Measurements from ENCODE around the gene DAPK2.
"Not testable (repeated sequence)": the region's sequence is repeated elsewhere in the genome, so short reads cannot be mapped to it uniquely, and the experiment has no call there.

The DAPK2 gene

GRCh38 chr15:63970621-63971426 is 75.5 kb downstream of the DAPK2 start:
- no peak for DNase-seq

- DNase-seq: no peak
These were observed 76.4 kb downstream of the DAPK2 start for GRCh38 chr15:63969652-63970421.

DNA sequence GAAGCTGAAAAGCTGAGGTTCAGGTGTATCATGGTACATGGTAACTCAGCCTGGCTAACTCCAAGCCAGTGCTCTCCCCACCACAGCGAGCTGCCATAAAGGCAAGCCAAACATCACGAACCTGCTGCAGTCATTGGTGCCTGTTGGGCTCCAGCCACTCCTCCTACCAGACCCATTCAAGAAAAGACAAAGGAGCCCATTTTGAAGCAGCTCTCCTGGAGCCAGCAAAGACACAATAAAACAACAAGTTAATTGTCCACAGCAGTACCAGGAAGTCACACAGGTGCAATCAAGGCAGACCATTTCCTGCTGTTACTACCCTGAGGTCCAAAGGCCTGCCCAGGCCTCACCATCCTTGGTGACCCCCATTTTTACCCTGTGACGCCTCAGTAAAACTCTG is 77.6 kb downstream of the DAPK2 start:
- DNase-seq: no peak

DNA sequence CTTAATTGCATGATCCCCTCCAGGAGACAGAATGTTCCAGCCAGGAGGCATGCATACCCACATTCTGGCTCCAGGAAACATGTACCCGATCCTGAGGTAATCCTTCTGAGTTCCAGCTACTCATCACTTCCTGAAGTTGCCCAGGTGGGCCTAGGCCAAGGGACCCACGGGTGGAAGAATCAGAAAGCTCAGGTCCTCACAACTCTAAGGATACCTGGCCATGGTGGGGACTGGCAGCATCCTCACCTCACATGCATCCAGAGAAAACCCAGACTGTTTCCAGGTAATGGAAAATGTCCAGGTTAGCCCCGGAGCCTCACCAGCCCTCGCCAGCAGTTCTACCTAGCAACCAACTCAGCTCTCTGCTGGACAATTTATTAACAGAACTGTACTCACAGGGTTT is 78.2 kb downstream of the DAPK2 start:
- no peak for DNase-seq

GRCh38 chr15:63967616-63968015 is 78.7 kb downstream of the DAPK2 start:
- no peak for DNase-seq

DNA sequence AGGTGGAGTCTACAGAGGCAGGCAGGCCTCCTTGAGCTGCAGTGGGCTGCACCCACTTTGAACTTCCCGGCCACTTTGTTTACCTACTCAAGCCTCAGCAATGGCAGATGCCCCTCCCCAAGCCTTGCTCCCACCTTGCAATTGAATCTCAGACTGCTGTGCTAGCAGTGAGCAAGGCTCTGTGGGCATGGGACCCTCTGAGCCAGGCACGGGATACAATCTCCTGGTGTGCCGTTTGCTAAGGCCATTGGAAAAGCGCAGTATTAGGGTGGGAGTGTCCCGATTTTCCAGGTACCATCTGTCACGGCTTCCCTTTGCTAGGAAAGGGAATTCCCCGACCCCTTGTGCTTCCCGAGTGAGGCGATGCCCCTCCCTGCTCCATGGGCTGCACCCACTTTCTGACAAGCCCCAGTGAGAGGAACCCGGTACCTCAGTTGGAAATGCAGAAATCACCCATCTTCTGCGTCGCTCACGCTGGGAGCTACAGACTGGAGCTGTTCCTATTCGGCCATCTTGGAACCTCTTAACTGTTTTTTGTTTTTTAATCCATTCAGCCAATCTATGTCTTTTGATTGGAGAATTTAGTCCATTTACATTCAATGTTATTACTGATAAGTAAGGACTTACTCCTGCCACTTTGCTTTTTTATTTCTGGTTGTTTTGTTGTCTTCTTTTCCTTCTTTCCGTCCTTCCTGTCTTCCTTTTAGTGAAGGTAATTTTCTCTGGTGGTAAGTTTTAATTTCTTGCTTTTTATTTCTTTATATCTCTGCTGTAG is 83.2 kb downstream of the DAPK2 start:
- DNase-seq: not testable (repeated sequence)

DNA sequence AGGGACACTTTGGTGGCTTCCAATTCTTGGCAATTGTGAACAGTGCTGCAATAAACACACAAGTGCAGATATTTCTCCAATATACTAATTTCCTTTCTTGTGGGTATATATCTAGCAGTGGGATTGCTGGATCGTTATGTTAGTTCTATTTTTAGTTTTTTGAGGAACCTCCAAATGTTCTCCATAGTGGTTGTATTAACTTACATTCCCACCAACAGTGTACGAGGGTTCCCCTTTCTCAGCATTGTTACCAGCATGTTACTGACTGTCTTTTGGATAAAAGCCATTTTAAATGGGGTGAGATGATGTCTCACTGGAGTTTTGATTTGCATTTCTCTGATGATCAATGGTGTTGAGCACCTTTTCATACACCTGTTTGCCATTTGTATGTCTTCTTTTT is 92.8 kb downstream of the DAPK2 start:
- DNase-seq: no peak

GRCh38 chr15:63950911-63951481 is 95.3 kb downstream of the DAPK2 start:
- DNase-seq: no peak

GRCh38 chr15:63948971-63949370 is 97.3 kb downstream of the DAPK2 start:
- no peak for DNase-seq

DNA sequence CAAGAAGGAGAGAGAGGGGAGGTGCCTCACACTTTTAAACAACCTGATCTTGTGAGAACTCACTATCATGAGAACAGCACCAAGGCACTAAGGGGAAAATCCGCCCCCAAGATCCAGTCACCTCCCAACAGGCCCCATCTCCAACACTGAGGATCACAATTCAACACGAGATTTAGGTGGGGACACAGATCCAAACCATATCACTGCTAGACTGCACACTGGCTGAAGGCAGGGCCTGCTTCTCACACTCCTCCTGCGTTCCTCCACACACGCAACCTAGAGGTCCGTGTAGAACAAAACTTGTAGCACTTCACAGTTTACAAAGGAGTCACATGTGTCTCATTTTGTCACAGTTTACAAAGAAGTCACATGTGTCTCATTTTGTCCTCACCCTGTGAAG is 97.8 kb downstream of the DAPK2 start:
- DNase-seq: no peak

- no peak for DNase-seq
These were observed 99.1 kb downstream of the DAPK2 start for GRCh38 chr15:63947228-63947627.

DNA sequence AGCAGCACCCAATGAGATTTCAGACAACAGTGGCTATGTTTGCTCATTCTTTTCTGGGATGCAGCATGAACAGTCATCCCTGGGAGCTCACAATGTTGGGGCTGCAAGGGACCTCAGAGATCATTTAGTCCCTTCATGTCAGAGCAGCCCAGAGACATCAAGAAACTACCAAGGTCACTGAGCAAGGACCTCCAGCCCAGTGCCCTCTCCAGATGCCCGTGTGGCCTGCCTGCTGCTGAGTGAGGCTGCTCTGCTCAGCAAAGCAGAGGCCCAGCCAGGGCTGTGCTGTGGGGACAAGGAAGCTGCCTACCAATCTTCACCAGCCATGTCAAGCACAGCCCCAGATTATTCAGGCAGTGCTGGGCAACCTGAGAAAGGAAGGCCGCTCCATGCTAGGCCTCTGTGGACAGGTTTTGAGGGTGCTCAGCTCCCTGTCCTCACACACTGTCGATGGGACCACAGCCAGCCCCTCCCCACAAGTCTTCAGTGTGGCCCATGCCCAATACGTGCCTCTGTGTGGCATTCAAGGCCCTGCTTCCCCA is 99.7 kb downstream of the DAPK2 start:
- no peak for DNase-seq

GRCh38 chr15:63945838-63946298 is 100.4 kb downstream of the DAPK2 start:
- DNase-seq: no peak

DNA sequence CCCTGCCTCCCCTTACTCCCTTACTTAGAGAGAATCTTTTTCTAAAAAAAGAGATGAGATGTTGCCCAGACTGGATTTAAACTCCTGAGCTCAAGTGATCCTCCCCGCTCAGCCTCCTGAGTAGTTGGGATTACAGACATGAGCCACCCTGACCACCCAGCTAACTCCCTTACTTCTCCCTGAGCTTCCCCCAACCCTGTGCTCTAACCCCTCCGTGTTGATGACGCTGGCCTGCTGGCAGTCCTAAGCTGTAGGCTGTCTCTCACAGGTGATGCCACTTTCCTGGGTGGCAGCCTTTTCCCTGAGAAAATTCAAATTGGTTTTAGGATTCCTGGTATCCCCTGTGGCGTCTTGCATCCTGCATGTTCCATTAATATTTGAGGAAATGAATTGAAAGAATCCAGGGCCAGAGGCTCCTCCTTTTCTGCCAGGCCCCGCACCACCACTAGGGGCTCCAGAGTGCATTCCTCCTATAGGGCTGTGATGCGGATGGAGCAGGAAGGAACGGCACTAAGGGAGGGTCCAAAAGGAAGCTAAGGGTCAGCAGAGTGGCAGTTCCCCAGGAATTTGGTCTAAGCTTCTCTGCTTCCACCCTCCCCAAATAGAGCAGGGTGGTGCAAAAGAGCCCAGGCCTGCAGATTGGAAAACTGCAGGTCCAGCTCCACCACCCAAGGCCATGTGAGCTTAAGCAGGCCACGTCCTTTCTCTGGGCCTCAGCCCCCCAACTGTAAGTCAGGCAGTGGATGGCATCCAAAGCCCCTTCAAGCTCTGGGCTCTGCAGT is 101.1 kb downstream of the DAPK2 start:
- no peak for DNase-seq

DNA sequence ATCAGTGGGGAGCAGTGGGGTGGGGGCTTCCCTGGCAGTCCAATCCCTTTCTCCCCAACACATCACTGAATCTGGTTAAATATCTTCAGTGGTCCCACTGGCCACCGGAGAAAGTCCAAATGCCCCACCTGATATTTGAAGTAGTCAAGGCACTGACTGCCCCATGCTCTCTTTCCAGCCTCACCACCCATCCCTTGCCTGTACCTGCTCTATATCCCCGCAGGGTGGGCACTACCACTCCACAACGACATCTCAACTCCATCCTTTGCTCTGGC is 101.7 kb downstream of the DAPK2 start:
- DNase-seq: no peak

DNA sequence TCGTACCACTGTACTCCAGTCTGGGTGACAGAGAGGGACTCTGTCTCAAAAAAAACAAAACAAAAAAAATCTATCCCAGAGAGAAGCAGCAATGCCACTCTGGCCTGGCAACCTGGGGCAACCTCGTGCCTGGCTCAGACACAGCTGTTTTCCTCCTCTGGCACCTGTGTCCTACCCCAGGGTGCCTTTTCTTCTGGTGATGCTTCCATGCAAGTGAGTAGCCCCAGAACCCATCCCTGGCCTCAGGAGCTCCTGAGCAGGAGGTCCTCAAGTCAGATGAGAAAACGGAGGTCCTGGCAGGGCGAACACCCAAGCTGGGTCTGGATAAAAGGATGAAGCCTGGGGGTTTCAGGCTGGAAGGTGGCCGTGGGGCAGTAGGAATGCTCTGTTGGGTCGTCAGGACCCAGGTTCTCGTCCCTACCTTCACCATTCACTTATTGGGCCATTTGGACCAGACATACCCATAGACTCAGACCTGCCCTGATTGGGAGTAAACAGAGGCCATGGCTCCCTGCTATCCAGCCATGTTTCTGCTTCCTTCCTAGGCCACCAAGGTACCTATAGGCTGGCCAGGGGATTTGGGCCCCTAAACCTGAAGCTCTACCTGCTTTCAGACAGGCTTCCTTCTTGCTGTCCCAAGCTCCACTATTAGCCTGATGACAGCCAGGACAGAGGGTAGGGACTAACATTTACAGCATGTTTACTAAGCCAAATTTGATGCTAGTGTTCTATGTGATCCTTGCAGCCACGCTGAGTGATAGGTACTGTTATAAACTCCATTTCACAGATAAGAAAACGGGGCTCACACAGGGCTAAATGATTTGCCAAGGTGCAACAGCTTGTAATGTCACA is 102.2 kb downstream of the DAPK2 start:
- DNase-seq: no peak

DNA sequence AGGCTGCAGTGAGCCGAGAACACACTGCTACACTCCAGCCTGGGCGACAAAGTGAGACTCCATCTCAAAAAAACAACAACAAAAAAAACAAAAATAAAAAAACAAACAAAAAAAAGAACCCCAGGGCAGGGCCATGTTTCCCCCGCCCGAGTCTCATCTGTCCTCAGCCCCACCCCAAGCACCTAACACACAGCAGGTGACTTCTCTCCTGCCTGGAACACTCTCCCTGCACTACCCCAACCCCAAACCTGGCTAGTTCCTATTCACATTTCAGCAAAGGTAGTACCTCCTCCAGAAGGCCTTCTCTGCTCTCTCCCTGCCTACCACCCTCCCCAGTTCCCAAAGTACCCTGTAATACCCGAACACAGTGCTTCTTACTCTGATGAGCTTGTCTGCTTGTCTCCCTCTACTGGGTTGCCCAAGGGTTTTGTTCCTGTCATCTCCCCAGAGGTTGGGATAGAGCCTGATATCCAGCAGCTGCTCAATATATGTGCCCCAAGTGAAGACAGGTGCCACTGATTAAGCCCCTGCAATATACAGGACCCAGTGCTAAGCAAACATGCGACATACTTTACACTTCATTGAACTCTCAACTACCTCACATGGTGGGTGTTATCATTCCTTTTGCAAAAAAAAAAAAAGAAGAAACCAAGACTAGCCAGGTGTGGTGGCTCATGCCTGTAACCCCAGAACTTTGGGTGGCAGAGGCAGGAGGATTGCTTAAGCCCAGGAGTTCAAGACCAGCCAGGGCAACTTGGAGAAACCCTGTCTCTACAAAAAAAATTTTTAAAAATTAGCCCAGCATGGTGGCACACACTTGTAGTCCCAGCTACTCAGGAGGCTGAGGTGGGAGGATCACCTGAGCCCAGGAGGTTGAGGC is 103.6 kb downstream of the DAPK2 start:
- no peak for DNase-seq

DNA sequence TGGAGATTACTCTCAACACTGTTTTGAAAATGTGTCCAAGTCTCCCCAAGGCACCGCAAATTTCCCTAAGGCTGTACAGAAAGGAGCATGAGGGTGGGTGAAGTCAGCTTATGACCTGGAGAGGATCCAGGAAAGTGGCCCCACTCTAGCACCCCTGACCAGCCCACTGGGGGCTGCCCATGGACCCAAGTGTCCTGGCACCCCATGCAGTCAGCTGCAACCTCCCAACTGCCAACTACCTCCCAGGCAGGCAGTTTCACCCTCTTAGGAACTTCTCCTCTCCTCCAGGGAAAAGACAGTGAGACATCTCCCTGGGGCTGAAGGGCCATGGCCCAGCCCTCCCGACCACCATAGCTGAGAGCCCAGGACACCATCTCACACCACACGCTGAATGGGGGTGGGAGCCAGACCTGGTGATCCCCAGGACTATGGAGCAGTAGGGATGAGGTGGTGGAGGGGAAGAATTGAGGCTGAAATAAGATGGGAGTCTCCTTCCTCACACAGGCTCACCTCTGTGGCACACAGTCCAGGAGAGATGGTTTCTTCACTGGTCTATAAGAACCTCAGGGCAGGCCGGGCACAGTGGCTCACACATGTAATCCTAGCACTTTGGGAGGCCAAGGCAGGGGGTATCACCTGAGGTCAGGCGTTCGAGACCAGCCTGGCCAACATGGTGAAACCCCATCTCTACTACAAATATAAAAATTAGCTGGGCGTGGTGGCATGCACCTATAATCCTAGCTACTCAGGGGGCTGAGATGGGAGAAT is 104.4 kb downstream of the DAPK2 start:
- no peak for DNase-seq

DNA sequence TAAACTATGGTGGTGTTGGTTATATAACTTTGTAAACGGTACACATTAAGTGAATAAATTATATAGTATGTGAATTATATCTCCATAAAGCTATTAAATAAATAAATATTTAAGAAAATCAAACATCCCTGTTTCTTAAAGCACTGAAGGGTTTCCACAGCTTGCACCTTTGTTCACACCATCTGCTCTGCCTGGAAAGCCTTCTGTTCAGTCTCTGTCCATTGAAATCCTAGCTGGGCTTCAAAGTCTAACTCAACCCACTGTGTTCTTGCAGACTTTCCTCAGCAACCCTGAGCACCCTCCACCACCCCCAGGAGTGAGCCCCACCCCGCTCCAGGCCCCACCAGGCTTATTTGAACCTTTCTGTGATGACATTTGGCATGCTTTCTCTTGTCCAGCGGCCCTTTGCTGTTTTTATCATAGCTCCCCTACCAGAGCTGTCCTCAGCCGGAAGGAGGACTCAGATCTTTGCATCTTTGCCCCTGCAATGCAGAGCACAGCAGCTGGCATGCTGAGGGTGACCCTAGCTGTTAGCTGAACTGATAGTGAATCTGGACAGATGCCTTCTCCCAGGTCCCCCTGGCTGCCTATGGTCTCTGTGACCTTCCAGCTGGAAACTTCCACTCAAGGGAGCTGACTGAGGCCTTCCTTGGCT is 105.2 kb downstream of the DAPK2 start:
- no peak for DNase-seq

Measured in cortex of kidney (tissue), 1 donor.